VCaP (cell line): ENCODE measurements around the gene TM9SF1.

Experiments used
- H3K27ac ChIP-seq: fragments of 450-650 bp; 2 replicates; pipeline ENCODE4 v1.5.1; 2017
- TF ChIP-seq, protein P1 (sequence below): fragments of 450-650 bp; conservative IDR thresholded peaks from 2 replicates; pipeline ENCODE4 v1.5.1; 2017; ENCODE audit warnings: mild to moderate bottlenecking, moderate library complexity

The TM9SF1 gene

DNA sequence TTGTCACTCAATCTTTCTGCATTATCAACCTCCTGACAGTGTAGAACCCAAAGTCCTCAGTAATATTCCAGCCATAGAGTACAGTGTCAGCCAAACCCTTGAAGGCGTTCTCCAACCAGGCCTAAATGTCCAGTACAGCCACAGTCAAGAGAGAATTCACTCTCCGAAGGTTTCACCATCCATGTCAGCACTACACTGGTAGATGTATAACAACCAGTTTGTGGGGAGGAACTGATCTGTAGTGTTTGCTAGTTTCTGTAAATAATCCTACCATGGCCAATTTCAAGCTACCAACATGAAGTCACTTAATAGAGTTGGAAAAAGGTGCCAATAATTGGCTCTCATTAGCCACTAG, 21.1 kb upstream of the TM9SF1 start:
- peak overlapping the region; percentile 86 for H3K27ac ChIP-seq
- TF ChIP-seq, protein P1, sequence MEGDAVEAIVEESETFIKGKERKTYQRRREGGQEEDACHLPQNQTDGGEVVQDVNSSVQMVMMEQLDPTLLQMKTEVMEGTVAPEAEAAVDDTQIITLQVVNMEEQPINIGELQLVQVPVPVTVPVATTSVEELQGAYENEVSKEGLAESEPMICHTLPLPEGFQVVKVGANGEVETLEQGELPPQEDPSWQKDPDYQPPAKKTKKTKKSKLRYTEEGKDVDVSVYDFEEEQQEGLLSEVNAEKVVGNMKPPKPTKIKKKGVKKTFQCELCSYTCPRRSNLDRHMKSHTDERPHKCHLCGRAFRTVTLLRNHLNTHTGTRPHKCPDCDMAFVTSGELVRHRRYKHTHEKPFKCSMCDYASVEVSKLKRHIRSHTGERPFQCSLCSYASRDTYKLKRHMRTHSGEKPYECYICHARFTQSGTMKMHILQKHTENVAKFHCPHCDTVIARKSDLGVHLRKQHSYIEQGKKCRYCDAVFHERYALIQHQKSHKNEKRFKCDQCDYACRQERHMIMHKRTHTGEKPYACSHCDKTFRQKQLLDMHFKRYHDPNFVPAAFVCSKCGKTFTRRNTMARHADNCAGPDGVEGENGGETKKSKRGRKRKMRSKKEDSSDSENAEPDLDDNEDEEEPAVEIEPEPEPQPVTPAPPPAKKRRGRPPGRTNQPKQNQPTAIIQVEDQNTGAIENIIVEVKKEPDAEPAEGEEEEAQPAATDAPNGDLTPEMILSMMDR = no peak

DNA sequence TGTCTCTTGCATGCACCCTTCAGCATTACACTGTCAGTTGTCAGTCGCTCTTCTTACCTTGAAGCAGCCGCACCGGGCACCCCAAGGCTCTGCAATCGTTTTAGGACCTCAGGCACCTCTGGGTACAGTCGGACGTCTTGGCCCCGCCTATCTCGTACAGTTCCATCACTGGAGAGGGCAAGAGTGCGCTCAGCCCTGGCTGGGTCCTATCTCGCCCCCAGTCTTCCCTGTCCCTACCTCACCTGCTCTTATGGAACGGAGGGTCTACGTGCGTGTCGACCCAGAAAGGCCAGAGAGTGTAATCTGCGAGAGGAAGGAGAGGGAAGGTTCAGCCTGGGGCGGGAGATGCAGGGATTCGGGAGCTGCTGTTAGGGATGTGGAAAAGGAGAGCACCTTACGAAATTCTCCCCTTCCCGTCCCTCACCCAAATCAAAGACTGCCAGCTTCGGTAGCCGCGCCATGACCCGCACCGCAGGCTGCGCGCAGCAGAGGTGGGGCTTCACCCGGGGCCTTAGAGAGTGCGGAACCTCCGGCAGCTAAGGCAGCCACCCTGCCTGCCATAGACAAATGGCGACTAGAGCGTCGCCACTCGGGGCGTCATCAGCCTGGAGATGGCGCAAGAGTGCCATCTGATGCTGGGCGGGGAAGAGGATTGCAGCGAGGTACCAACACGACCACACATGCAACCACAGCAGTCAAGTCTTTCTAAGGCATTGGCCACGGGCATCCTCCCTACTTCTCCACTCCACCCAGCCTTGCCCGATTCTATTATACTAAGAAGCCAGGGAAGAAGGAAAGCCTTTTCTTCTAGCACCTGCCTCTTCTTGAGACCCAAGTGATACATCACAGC, 20.5 kb upstream of the TM9SF1 start, which contains the start of gene MDP1:
Gene MDP1 (minus strand): TSS at position 572 of the 850 bp plus-strand sequence. CDS start 111 bp downstream, at position 461.
- TF ChIP-seq, protein P1 = peak; percentile 79
- peak within 1 kb of the TSS; percentile 86 for H3K27ac ChIP-seq

DNA sequence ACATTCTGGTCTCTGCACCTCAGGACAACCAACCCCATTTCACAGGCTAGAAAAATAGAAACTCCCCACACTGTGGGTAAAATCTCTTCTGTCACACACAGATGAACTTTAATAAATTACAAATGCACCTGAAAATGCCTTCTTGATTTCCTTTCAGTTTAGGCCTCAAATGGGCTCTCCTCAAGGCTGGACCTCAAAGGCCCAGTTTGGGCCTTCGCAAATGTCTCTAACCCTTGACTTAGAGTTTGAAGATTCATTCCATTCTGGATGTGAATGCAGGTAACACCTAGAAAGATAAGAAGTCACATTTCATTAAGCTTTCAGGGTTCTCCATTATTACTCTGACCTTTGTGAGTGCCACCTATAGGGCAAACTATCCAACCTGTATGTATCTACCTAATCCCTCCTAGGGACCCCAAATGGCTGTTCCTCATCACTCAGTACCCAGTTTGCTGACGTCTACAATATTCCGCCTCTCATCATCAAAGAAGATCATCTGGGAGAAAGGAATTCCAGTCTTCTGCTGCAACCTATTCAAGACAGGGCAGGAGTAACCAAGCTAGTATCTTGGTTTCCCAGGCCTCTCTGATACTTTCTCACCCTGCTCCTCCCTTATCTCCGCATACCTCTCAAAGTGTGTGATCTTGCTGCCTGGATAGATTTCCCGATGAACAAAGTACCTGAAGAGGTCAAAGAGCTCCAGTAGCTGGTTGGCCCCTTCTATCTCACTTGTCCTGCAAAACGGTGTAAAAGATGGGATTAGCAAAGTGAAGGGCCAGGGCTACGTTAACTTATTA, 18.8 kb upstream of the TM9SF1 start:
- TF ChIP-seq, protein P1 = no peak
- peak overlapping the region; percentile 83 for H3K27ac ChIP-seq

DNA sequence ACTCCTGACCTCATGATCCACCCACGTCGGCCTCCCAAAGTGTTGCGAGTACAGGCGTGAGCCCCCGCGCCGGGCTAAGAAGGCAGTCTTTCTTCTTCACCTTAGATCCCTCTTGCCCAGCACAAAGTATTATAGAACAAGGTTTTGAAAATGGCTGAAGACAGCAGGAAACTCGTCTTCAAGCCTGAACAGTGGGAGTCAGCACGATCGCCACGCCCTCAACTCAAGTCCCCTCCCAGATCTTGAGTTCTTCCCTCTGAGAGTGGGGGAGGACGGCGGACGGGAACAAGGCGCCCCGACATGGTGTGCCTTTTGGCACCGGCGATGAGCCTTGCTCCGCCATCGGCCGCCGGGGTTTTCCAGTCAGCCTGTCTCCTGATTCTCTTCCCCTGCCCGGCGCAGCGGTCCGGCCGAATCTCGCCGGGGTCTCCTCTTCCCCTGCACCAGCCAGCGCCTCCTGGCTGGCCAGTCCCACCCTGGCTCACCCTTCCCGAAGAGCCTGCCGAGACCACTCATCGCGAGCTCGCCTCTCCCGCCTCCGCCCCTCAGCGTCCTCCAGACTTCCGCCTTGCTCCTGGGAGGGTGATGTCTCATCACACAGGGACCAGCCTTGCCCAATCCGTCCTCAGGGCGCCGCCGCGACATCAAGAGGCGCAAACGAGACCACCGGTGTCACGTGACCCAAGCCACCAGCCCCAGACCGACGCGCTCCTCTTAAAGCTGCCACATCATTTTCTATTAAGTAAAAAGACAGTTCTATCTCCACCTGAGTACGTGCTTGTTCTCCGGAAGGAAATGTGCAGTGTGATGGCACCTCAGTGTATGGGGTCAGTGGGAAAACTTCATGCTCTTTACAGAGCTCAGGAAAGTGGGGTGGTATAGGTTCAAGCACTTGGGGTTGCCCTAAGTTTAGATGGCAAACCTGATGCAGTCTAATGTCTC, 18.0 kb upstream of the TM9SF1 start, which contains the start of gene CHMP4A:
Gene CHMP4A (minus strand): TSS at position 565 of the 942 bp plus-strand sequence. CDS start 49 bp downstream, at position 516.
- TF ChIP-seq, protein P1 = no peak
- peak within 1 kb of the TSS; percentile 83 for H3K27ac ChIP-seq

DNA sequence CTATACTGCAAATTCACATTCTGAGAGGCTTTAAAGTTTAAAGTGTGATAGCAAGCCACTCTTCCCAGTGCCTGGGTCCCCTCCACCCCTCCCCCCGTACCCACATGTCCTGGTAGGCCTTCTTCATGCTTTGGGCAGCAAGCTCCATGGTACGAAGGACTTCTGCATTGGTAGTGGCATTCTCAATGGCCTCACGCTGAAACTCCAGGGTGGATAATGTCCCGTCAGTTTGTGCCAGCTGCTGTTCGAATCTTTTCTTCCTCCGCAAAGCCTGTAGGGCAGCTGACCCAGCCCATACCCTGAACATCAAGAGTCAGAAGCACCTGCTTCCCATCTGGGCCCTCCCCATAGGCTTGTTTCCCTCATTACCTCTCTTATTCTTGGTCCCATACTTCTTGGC, 16.1 kb upstream of the TM9SF1 start:
- no peak overlapping the region for H3K27ac ChIP-seq
- TF ChIP-seq, protein P1 = no peak

DNA sequence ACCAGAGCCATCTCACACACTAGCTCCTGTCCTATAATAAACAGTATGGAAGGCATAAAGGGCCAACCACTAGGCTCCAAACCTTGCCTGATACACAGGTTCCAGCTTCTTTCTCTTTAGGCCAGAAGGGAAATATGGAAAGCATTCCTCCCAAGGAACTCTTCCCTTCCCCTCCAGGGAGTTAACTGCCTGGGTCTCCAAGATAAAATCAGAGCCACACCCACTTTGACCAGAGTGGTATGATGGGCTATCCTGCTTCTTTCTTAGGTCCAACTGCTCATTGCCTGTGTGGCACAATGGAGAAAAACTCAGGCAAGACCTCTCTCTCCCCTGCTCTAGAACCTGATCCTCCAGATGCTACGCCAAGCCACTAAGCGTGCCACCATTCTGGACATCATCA, 12.4 kb upstream of the TM9SF1 start:
- TF ChIP-seq, protein P1 = no peak
- no peak overlapping the region for H3K27ac ChIP-seq
